GM12874 (cell line): ENCODE data around the gene RASGRP2.

Source experiments
- CTCF ChIP-seq: IDR thresholded peaks from 2 replicates; pipeline ENCODE4 v1.5.1; 2011; ENCODE audit warnings: low read depth, mild to moderate bottlenecking, control low read depth, low read length, moderate library complexity; ENCODE audit not compliant: insufficient read depth

RASGRP2 gene

GRCh38 chr11:64763526-64764039 is 19.6 kb upstream of the RASGRP2 start:
- no peak for TF ChIP-seq CTCF

GRCh38 chr11:64762674-64763525 is 19.0 kb upstream of the RASGRP2 start:
- no peak for TF ChIP-seq CTCF

- TF ChIP-seq CTCF: no peak
These were observed 18.3 kb upstream of the RASGRP2 start for GRCh38 chr11:64762277-64762673.

- TF ChIP-seq CTCF: no peak
These were observed 16.9 kb upstream of the RASGRP2 start for GRCh38 chr11:64760759-64761420.

- no peak for TF ChIP-seq CTCF
These were observed 16.1 kb upstream of the RASGRP2 start, which contains the start of gene PYGM for GRCh38 chr11:64759722-64760719. Gene PYGM (minus strand): TSS chr11:64759974. CDS start chr11:64759898, 76 bp downstream.

- no peak for TF ChIP-seq CTCF
These were observed 15.3 kb upstream of the RASGRP2 start for GRCh38 chr11:64759131-64759721.
